A549 (cell line): ENCODE results near the gene OPN5. TPM values are rescaled to one million over a fixed set of nuclear protein-coding genes. Genes with fewer than 3 reads are reported as not detected.

ENCODE experiments used
- ATAC-seq, 2 experiments: fragments of 200-7000 bp in 1 of 2; fragments of >200 bp in 1 of 2; cut with Nextera tagmentation in 1 of 2; cut with Tn5 transposase in 1 of 2; 3 replicates each; pipeline versions ENCODE4 v1.8.0 to v1.9.1; 2018 to 2020; ENCODE audit warnings: mild to moderate bottlenecking in 1 of 2, moderate library complexity in 1 of 2
- CTCF ChIA-PET: fragments of 300-600 bp; sonication (Branson Sonifier 250); formaldehyde crosslinking; extraction: SDS; loops from one replicate; lab custom pipeline; 2021; ENCODE audit warnings: antibody characterized with exemption, inconsistent platforms; lab: Yijun Ruan, JAX
- POLR2A ChIA-PET: fragments of 350-600 bp; formaldehyde crosslinking; extraction: SDS; loops from one replicate; lab custom pipeline; 2021; ENCODE audit warnings: antibody characterized with exemption, inconsistent platforms; lab: Yijun Ruan, JAX
- DNase-seq, 2 experiments: peaks; one replicate each; pipeline versions ENCODE4 v3.0.0 to v3.0.0-alpha.2; 2011 to 2016; ENCODE audit warnings: low read depth in 1 of 2, low spot score in 1 of 2
- FAIRE-seq: peaks from 2 replicates; lab custom pipeline; 2011; peaks lifted over from hg19 to GRCh38; lab: Jason Lieb, UNC
- H3K27ac ChIP-seq, 2 experiments: fragments of >200 bp; sonication (Bioruptor Twin); formaldehyde crosslinking; 3 replicates each; pipeline ENCODE4 v1.5.1; 2016 to 2017
- H3K4me1 ChIP-seq: fragments of >200 bp; sonication (Bioruptor Twin); formaldehyde crosslinking; 3 replicates; pipeline ENCODE4 v1.6.1; 2016
- H3K4me2 ChIP-seq: fragments of >200 bp; sonication (Bioruptor Twin); formaldehyde crosslinking; 3 replicates; pipeline ENCODE4 v1.6.1; 2016
- H3K4me3 ChIP-seq: fragments of >200 bp; sonication (Bioruptor Twin); formaldehyde crosslinking; 3 replicates; pipeline ENCODE4 v1.5.1; 2016
- H3K9me3 ChIP-seq: fragments of >200 bp; sonication (Bioruptor Twin); formaldehyde crosslinking; 3 replicates; pipeline ENCODE4 v1.6.1; 2016
- ATOH8 ChIP-seq: fragments of 250-450 bp; sonication (Bioruptor Pico); IDR thresholded peaks from 2 replicates; pipeline ENCODE4 v1.5.0; 2020; ENCODE audit warnings: low read depth, mild to moderate bottlenecking, moderate library complexity
- CBX2 ChIP-seq: fragments of 200-600 bp; sonication (generic); IDR thresholded peaks from 2 replicates; pipeline ENCODE4 v1.6.1; 2016; ENCODE audit warnings: low read depth, mild to moderate bottlenecking, borderline replicate concordance
- CEBPB ChIP-seq, 2 experiments: fragments of >200 bp in 1 of 2; sonication (Bioruptor Twin) in 1 of 2; formaldehyde crosslinking in 1 of 2; IDR thresholded peaks; 2 replicates each; pipeline ENCODE4 v1.6.1; 2012 to 2016
- ESRRA ChIP-seq: fragments of 150-350 bp; IDR thresholded peaks from 2 replicates; pipeline ENCODE4 v1.6.1; 2014; ENCODE audit warnings: mild to moderate bottlenecking, low read length, borderline replicate concordance
- FOSL2 ChIP-seq, 2 experiments: fragments of 450-650 bp in 1 of 2; fragments of >200 bp in 1 of 2; sonication (Bioruptor Twin) in 1 of 2; formaldehyde crosslinking; IDR thresholded peaks; 2 replicates each; pipeline versions ENCODE4 v1.5.0 to v1.6.1; 2016 to 2020; ENCODE audit warnings: mild to moderate bottlenecking in 1 of 2, moderate library complexity in 1 of 2
- FOXS1 ChIP-seq: fragments of 250-450 bp; sonication (Bioruptor Pico); IDR thresholded peaks from 2 replicates; pipeline ENCODE4 v1.5.0; 2020; ENCODE audit warnings: mild to moderate bottlenecking, moderate library complexity
- HDAC2 ChIP-seq: fragments of 200-600 bp; sonication (generic); IDR thresholded peaks from 2 replicates; pipeline ENCODE4 v1.6.1; 2016
- HOXB13 ChIP-seq: fragments of 250-450 bp; sonication (Bioruptor Pico); IDR thresholded peaks from 2 replicates; pipeline ENCODE4 v1.5.0; 2020; ENCODE audit warnings: low read depth, mild to moderate bottlenecking, moderate library complexity
- HOXB5 ChIP-seq: fragments of 250-450 bp; sonication (Bioruptor Pico); IDR thresholded peaks from 2 replicates; pipeline ENCODE4 v1.5.0; 2020; ENCODE audit warnings: mild to moderate bottlenecking, moderate library complexity
- KDM5A ChIP-seq: fragments of 200-600 bp; sonication (generic); IDR thresholded peaks from 2 replicates; pipeline ENCODE4 v1.6.1; 2016; ENCODE audit warnings: antibody characterized with exemption, mild to moderate bottlenecking
- MAX ChIP-seq: IDR thresholded peaks from 2 replicates; pipeline ENCODE4 v1.6.1; 2012
- NFE2L2 ChIP-seq: fragments of 150-350 bp; conservative IDR thresholded peaks from 2 replicates; pipeline ENCODE4 v1.6.1; 2014; ENCODE audit warnings: low read length
- NPAS2 ChIP-seq: fragments of 250-450 bp; sonication (Bioruptor Pico); IDR thresholded peaks from 2 replicates; pipeline ENCODE4 v1.8.0; 2022; ENCODE audit warnings: mild to moderate bottlenecking, moderate library complexity, borderline replicate concordance
- NR3C1 ChIP-seq: fragments of >200 bp; sonication (Bioruptor Twin); formaldehyde crosslinking; IDR thresholded peaks from 3 replicates; pipeline ENCODE4 v1.6.1; 2017
- PHF8 ChIP-seq: fragments of 200-600 bp; sonication (generic); IDR thresholded peaks from 2 replicates; pipeline ENCODE4 v1.6.1; 2016; ENCODE audit warnings: low read depth, mild to moderate bottlenecking, antibody characterized with exemption, moderate library complexity, borderline replicate concordance
- REST ChIP-seq: fragments of 200-600 bp; sonication (generic); IDR thresholded peaks from 2 replicates; pipeline ENCODE4 v1.6.1; 2016; ENCODE audit warnings: antibody characterized with exemption, mild to moderate bottlenecking, moderate library complexity
- RFX5 ChIP-seq: fragments of 450-650 bp; IDR thresholded peaks from 2 replicates; pipeline ENCODE4 v1.7.1; 2014; ENCODE audit warnings: antibody characterized with exemption, mild to moderate bottlenecking, moderate library complexity
- SMC3 ChIP-seq: fragments of >200 bp; sonication (Bioruptor Twin); formaldehyde crosslinking; IDR thresholded peaks from 3 replicates; pipeline ENCODE4 v1.6.1; 2018; ENCODE audit warnings: inconsistent platforms
- SREBF2 ChIP-seq: fragments of 450-650 bp; IDR thresholded peaks from 2 replicates; pipeline ENCODE4 v1.6.1; 2014; ENCODE audit warnings: mild to moderate bottlenecking, moderate library complexity
- TP53 ChIP-seq: fragments of 250-450 bp; sonication (Bioruptor Pico); IDR thresholded peaks from 2 replicates; pipeline ENCODE4 v1.5.0; 2021; ENCODE audit warnings: mild to moderate bottlenecking, moderate library complexity
- ZC3H11A ChIP-seq: fragments of 450-650 bp; IDR thresholded peaks from 2 replicates; pipeline ENCODE4 v1.6.1; 2014; ENCODE audit warnings: antibody characterized with exemption, mild to moderate bottlenecking
- ZNF302 ChIP-seq: fragments of 250-450 bp; sonication (Bioruptor Pico); IDR thresholded peaks from 2 replicates; pipeline ENCODE4 v1.9.0; 2021; ENCODE audit warnings: inconsistent platforms, mild to moderate bottlenecking, moderate library complexity
- WGBS: methylation state at CpG from one replicate; pipeline ENCODE4 v1.1.6; 2017; ENCODE audit errors: missing lambda C conversion rate; 5-methylcytosine and 5-hydroxymethylcytosine counted together
- polyA plus RNA-seq, 4 experiments: library from polyadenylated mRNA; depleted of rRNA in 3 of 4; stranded (reverse); fragments of >200 nt; fragmentation: RNase III in 1 of 4; extraction: RNeasy Plus Mini Kit Qiagen cat#74134 plus additional on column Dnase treatment in 1 of 4; gene quantifications; 2 replicates in 3 of 4; 3 replicates in 1 of 4; pipeline ENCODE4 v1.2.3, GENCODE V29; 2011 to 2017

The OPN5 gene
- polyA plus RNA-seq, 2 of the 4 experiments (the other 2 are of a cell fraction) = not detected

DNA sequence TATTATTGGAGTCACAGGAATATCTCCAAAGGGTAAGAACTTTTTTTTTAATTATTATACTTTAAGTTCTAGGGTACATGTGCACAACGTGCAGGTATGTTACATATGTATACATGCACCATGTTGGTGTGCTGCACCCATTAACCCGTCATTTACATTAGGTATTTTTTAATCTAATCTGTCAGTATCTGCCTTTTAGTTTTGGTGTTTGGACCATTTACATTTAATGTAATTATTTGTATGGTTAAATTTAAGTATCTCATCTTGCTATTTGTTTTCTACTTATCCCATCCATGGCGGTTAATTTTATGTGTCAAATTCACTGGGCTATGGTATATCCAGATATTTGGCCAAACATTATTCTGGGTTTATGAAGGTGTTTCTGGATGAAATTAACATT is 15.4 kb upstream of the OPN5 start (continued):
- TF ChIP-seq NPAS2 (CRISPR knock-in tag) (no peak), HOXB13 (CRISPR knock-in tag) (no peak)

GRCh38 chr6:47767102-47767501 is 14.7 kb upstream of the OPN5 start:
- no peaks in the 10 kb centered on the region for H3K4me1 ChIP-seq
- CTCF ChIA-PET = no interaction called here
- TF ChIP-seq FOXS1 (CRISPR knock-in tag) = no peak
- TF ChIP-seq, all 56 proteins: peak for 0
- ATAC-seq = no peak
- DNase-seq = no peak
- no peaks in the 10 kb centered on the region for H3K9me3 ChIP-seq
- POLR2A ChIA-PET = no interaction called here
- no peak overlapping the region for H3K4me3 ChIP-seq
- no peak overlapping the region for H3K4me2 ChIP-seq
- 70% methylated on average over 1 of the region's 1 CpG for WGBS
- FAIRE-seq = no peak
- H3K27ac ChIP-seq = no peak overlapping the region

DNA sequence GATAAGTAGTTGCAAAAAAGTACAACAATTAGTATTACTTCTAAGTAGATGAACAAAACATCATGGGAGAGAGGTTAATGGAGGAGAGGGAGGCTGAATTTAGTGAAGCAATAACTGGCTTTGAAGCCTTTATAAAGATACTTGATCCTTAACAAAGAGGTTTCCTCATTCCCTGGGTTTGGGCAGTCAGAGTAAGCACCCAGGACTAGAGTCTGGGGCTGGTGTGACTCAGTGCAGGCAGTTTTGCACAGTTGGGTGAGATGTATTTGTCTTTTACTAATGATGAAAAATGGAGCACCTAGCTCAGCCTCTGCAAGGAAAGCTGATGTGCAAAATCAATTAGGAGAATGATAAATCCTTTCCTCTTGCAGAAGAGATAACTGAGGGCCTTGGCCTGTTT is 11.8 kb upstream of the OPN5 start:
- ChIA-PET POLR2A (no interaction called here), CTCF (interaction anchor here (1.3 kb wide), 1 partner anchor 139 kb away, joined by 3 read pairs; no protein-coding TSS in a partner anchor)
- no peak overlapping the region for H3K4me3 ChIP-seq
- H3K4me2 ChIP-seq = no peak overlapping the region
- TF ChIP-seq FOSL2 (IDR thresholded peaks at IDR 0.05) = no peak
- no peak for TF ChIP-seq FOSL2 (CRISPR knock-in tag; IDR thresholded peaks at IDR 0.05)
- TF ChIP-seq ESRRA = no peak
- no peak for TF ChIP-seq SREBF2
- TF ChIP-seq PHF8 = no peak
- no peak for TF ChIP-seq ZC3H11A
- TF ChIP-seq SMC3 = no peak
- TF ChIP-seq NFE2L2 = no peak
- no peak for TF ChIP-seq REST
- no peak for TF ChIP-seq TP53 (CRISPR knock-in tag)
- no peak for TF ChIP-seq FOXS1 (CRISPR knock-in tag)
- no peak for TF ChIP-seq ZNF302 (CRISPR knock-in tag)
- no peak for TF ChIP-seq KDM5A
- no peak for TF ChIP-seq MAX
- no peak for TF ChIP-seq HOXB5 (CRISPR knock-in tag)
- H3K4me1 ChIP-seq = no peaks in the 10 kb centered on the region
- DNase-seq (no peak), FAIRE-seq (no peak), ATAC-seq (no peak)
- no peak overlapping the region for H3K27ac ChIP-seq
- no peaks in the 10 kb centered on the region for H3K9me3 ChIP-seq

- Histone ChIP-seq H3K4me3 (no peak overlapping the region), H3K27ac (no peak overlapping the region), H3K4me1 (no peaks in the 10 kb centered on the region), H3K4me2 (no peak overlapping the region), H3K9me3 (no peaks in the 10 kb centered on the region)
- ChIA-PET CTCF (interaction anchor here (1.5 kb wide), 1 partner anchor 8 kb away, joined by 7 read pairs; no protein-coding TSS in a partner anchor), POLR2A (no interaction called here)
- DNase-seq (no peak), FAIRE-seq (no peak), ATAC-seq (no peak)
- TF ChIP-seq ZC3H11A = no peak
- no peak for TF ChIP-seq RFX5
- no peak for TF ChIP-seq REST
- TF ChIP-seq NR3C1 = no peak
- TF ChIP-seq NFE2L2 = no peak
- TF ChIP-seq CEBPB (IDR thresholded peaks at IDR 0.05) = no peak
- no peak for TF ChIP-seq ATOH8 (CRISPR knock-in tag)
- no peak for TF ChIP-seq KDM5A
- no peak for TF ChIP-seq CBX2
- TF ChIP-seq HDAC2 = no peak
- WGBS = 57% methylated on average over 2 of the region's 2 CpGs
These were observed 9.5 kb upstream of the OPN5 start for GRCh38 chr6:47772359-47772758.
